DMS114 treated with DMSO at 0.1 percent for 48 hours (cell line): ENCODE data around the gene RFC3.

Experiments
- DNase-seq: peaks from one replicate; lab custom pipeline; 2025; ENCODE audit not compliant: unreplicated experiment; lab: John Stamatoyannopoulos, UW

The RFC3 gene

DNA sequence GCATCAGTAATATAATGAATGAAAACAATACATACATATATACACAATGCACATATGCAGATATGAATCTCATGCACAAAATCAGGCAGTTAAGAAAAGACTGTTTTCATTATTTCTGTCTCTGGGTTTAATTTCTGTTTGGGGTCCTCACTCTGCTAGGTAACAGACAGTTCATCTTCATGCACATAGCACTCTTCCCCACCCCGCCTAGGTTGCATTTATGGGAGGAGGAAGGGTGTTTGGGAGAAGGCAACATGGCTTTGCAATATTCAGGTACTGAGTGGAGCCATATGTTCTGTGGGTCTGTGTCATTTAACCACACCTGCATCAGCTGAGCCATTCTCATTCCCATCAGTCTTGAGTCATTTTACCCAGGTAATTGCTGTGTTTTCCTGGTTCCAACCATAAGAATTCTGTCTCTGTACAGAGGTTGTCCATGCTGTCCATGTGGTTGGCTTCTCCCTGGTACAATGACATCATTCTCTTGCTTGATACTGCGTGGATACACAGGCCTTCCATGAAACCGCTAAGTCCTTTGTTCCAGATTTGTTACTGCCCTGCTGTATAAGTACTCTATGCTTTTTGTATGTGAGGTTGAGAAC is 45.3 kb downstream of the RFC3 start:
- DNase-seq, result no peak

DNA sequence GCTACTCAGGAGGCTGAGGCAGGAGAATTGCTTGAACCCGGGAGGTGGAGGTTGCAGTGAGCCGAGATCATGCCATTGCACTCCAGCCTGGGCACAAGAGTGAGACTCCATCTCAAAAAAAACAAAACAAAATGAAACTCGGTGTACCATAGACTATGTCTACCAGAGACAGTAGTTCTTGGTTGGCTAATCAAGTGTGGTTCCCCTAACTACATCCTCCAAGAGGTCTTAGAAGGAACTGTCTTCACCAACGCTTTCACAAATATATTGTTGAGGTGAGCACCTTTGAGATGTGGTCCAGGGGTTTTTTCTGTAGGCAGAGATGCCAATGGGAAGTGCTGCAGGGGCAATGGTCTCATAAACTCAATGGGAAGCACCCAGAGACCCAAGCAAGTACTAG is 48.0 kb downstream of the RFC3 start:
- no peak for DNase-seq

DNA sequence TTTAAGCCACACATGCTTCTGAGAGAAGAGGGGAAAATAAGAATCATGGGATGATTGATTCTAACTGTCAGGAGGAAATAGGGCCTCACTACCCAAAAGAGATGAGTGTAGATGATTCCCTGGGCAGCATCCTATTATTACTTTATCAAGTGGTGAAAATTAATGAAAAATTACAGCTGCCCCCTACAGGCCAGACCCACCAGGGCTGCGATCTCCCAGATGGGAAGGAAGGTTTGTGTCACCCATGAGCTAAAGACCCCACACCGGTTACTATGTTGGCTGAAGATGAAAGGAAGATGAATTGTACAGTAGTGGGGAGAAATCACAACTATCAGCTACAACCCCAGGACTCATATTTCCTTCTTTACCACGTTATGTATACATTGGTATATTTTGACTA is 49.5 kb downstream of the RFC3 start:
- no peak for DNase-seq

DNA sequence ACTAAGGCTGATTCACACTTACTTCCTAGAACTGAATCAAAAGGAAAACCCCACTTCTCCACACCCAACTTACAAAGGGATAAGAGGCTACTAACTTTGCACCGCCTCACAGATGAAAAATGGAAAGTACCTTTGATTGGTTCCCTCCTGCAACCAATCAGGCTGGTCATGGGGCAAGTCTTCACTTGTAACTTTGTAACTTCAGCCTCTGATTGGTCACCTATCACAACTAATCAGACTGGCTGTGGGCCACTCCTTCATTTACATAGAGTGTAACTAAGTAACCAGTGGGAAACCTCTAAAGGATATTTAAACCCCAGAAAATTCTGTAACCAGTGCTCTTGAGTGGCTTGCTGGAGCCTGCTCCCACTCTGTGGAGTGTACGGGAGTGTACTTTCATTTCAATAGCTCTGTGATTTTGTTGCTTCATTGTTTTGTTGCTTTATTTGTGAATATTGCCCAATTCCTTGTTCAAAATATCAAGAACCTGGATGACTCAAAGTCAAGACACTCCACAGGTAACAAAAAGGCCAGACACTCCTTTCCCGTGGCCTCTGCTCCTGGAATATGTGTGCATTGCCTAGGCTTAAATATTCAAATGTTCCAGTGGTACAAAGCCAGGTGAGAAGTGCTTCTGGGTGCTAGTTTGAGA is 50.5 kb downstream of the RFC3 start:
- DNase-seq, result no peak

DNA sequence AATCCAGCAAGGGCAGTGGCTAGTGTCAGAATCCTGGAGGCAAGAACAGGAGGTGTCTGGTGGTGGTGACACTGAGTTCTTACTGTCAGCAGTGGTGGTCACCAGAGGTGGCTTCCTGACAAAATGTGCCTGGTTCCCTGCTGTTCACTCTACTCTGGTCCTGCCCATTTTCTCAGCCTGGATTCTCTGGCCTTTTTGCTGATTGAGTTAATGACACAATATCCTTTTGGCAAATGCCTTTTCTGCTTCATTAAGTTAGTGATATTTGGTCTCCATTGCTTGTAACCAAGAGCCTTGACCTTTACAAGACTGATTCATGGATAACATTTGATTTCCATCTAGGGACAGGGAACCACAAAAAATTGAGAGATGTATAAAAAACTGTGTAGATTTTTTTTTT is 51.1 kb downstream of the RFC3 start:
- no peak for DNase-seq

DNA sequence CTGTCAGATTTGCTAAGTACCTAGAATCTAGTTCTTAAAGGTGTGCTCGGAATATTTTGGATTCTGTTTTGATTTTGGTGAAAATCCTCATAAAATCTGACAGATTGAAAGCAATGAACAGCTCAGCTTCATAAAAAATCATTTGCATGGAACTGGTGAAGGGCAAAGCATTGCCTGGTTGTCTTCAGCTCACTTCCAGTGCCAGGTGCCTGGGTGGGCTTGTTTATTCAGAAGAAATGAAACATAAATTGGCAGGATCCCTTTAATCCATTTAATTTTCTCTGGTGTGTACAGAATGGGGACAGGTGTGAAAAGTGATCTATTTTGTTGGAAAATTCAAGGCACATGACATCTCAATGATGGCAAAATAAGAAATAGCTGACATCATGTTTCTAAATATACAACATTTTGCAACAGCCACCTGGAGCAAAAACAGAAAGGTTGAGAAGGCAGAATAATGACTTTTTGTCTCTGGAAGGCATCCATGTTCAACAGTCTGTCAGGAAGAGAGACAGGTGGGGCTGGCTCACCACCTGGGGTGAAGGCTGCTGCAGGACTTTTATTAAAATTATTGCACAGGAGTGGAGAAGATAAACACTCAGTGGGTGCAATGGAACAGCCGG is 52.2 kb downstream of the RFC3 start:
- DNase-seq, result no peak

DNA sequence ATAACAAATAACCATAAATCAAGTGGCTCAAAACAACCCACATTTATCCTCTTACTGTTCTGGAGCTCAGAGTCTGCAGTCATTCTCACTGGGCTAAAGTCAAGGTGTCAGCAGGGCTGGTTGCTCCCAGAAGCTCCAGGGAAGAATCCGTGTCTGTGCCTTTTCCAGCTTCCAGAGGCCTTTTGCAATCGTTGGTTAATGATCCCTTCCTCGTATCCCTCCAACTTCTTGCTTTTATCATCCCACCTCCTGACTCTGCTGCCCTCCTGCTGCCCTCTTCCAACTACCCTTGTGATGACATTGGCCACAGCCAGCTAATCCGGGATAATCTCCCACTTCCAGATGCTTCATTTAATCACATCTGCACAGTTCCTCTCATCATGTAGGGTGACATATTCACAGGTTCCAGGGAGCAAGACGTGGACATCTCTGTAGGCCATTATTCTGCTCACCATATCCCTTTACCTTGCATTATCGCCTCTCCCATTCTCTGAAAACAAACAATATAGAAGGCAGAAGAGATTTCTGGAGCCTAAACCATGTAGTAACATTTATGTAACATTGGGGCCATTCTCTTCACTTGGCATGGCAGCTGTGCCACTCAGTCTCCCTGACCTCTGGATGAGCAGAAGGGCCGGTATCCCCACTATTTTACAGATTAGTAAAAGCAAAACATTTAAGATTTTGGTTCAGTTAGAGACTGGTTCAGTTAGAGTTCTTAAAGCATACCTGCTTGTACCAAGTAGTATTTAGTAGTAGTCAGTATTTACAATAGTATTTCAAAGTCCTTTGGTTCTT is 53.5 kb downstream of the RFC3 start:
- DNase-seq, result no peak

DNA sequence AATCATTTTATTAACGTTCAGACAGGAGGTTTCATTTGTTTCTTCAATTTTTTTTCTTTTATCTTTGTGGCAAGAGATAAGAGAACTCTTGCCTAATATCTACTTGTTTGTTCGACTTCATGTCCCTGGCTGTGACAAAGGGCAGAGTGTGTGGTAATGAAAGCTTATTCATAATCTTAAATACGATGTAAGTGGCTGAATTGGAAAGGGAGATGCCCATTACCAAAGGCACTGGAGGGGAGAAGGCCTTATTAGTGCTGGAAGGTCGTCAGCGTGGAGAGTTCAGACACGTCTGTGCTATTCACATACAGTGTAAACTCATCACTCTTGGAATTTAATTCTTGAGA is 54.0 kb downstream of the RFC3 start:
- DNase-seq, result no peak

DNA sequence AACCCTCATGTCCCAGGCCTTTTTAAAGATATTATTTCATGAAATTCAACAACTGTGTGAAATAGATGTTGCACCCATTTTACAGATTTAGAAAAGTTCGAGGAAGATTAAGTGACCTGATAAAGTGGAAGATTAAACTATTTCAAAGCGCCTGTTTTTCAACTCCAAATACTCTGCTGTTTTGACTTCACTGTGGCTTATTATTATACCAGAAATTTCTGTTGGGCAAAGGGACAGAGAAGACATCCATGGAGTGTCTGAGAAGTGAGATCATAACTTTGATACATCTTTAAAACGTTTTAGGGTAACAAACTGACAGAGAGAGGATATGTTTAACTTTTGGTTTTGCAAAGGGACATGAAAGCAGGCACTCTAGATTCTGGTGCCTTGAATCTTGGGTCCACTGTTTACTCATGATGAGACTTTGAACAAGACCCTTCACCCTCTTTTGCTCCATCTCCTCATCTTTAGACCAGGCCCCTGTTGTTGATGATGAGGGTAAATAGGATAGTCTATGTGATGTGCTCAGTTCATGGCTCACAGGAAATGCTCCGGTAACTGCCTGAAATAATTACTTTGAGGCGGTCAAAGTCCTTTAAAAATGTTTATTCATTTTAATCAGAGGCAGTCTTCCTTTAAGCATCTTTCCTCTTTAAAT is 55.4 kb downstream of the RFC3 start:
- no peak for DNase-seq

DNA sequence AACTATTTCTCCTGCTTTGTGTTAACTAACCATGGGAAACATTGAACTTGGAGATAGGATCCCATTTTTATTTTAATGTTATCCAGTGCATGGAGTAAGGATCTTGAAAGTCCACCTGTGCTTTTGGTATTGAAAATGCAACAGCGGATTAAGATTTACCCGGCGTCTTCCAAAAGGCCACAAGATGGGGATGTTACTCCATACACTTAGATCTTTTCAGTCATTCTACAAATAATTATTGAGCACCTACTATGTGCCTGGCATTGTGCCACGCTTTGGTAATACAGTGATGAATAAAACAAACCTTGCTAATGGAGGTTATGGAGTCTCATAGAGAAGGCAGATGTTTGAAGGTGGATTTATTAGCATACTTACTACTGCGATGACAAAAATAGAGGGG is 56.9 kb downstream of the RFC3 start:
- no peak for DNase-seq

DNA sequence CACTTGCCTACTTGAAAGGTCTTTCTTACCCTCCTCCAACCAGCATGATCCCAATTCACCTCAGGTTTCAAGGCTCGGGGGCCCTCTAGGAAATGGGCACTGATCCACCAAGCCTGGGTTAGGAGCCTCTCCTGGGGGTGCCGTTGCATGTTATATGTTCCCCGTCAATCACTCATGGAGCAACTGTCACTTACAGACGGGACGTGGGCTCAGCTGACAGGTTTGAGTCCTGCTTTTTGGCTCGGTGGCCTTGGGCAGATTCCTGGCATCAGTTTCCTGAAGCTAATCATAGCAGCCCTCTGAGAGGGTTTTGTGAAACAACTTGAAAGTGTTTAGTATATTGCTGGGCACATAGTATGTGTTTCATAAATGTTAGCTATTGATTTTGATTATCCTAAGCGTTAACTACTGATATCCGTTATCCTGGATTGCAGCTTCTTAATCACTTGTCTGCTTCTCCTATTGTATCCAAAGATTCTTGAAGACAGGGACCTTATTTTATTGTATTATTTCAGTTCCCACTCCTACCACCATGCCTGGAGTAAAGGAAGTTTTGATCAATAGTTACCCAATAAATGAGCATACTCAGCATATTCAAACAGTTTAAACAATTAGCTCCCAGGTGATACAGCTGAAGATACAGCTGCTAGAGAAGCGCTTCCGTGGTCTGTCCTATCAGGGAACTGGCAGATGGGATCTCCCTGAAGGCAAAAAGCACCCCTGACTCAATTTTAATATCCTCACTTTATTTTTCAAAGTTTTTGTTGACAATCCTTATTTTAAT is 57.9 kb downstream of the RFC3 start:
- DNase-seq, result no peak

DNA sequence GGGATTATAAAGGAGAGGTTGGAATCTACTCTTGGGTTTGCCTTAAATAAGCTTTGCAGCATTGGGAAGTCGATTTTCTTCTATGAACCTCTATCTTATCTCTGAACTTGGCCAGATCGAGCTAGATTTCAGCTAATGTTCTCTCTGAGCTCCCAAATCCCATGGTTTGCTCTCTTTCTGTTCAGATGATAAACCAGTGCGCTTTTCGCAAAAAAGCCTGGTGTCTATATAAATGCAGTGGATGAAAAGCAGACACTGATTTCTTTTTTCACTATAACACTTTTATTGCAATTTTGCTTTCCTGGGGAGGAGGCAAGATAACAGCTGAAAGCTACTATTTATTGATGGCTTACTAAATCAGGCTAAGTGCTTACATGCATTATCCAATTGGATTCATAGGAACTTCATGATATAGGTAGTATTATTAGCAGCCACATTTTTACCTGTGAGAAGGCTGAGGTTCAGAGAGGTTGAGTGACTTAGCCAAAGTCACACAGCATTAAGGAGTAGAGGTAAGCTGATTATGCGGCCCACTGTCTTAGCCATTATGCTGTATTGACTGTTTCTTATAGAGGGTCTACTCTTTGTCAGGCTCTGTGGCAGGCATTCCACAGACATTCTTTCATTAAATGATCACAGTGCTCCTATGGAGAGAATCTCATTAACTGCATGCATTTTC is 58.9 kb downstream of the RFC3 start:
- DNase-seq, result no peak

DNA sequence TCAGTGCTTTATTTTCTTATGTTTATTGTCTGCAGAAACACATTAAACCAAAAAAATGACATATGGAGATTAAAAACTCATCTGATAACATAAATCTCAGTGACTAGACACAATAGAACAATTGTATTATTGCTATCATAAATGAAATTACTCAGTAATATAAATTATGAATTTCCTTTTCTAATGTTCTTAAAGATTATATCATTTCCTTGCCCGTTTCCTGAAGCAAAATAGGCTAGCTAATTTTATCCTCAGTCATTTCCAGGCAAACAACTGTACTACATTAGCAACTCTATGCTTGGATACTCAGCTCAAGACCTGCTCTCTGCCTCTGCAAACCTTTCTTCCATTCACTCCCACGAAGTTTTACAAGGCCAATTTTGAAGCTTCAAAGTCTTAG is 61.2 kb downstream of the RFC3 start:
- DNase-seq, result no peak

DNA sequence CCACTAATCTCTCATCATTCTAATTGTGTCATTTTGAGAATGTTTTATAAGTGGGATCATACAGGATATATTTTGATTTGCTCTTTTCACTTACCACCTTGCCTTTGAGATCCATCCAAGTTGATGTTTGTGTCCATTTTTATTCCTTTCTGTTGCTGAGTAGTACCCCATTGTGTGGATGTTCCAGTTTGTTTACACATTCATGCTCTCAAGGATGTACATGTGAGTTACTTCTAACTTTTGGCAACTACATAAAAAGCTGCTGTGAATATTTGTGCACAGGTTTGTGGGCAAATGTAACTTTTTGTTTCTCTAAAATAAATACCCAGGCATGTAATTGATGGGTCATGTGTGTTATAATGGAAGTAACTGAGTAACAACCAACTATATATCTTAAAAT is 64.9 kb downstream of the RFC3 start:
- DNase-seq, result no peak

DNA sequence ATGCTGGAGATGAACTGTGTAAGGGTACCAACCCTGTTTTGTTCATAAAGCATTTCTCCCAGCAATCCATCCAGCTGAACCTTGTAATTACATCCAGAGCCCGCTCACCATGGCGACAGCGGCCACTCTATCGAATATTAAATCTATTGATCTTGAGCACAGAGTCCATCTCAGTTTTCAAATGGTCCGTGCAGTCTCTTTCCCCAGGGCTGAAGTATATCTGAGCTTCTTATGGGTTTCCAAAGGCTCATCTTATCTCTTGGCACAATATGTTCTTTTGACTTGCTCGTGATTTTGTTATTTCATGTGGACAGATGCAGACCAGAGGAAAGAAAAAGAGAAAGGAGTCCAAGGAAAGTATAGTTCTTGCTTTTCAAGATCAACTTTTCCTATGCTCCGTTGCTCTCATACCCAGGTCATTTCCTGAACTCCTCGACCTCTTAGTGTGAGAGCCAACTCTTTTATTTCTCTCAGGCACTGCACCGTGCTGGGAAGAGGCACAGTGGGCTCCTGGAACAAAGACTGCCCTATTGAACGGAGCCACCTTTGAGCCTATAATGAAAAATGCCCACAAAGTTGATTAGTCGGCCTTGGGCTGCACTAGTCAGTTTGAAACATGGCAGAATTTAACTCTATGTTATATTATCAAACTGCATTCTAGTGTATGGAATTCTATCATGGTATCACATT is 66.7 kb downstream of the RFC3 start:
- DNase-seq, result no peak
